HG02798 (cell line): Measurements from ENCODE around the gene KLHL42.
"Not testable (repeated sequence)": the region's sequence is repeated elsewhere in the genome, so short reads cannot be mapped to it uniquely, and the experiment has no call there.

ENCODE experiments used
- ATAC-seq: cut with Tn5 transposase; IDR thresholded peaks from one replicate; pipeline ENCODE4 v1.9.1; 2021; ENCODE audit warnings: mild to moderate bottlenecking; ENCODE audit not compliant: unreplicated experiment, poor library complexity

Gene KLHL42

GRCh38 chr12:27779920-27780611 lies at the start of gene KLHL42, which contains the start of gene MANSC4:
Gene KLHL42, plus strand, starts transcription at chr12:27780233. Its CDS starts 98 bp downstream, at chr12:27780331.
Gene MANSC4, minus strand, starts transcription at chr12:27780236. Its CDS starts 8,960 bp downstream, at chr12:27771276.
- peak; percentile 82 for ATAC-seq

- ATAC-seq, result peak; percentile 65
These were observed 47.8 kb upstream of the KLHL42 start for GRCh38 chr12:27732281-27732680.

GRCh38 chr12:27733052-27733656 lies 46.9 kb upstream of the KLHL42 start:
- ATAC-seq, result peak; percentile 66

- ATAC-seq, result no peak
These were observed 46.2 kb upstream of the KLHL42 start for GRCh38 chr12:27733791-27734190.

GRCh38 chr12:27734321-27734720 lies 45.7 kb upstream of the KLHL42 start:
- not testable (repeated sequence) for ATAC-seq

- ATAC-seq, result no peak
These were observed 36.4 kb upstream of the KLHL42 start for GRCh38 chr12:27743601-27744000.

GRCh38 chr12:27745734-27746133 lies 34.3 kb upstream of the KLHL42 start:
- ATAC-seq, result not testable (repeated sequence)

GRCh38 chr12:27747111-27747820 lies 32.8 kb upstream of the KLHL42 start:
- no peak for ATAC-seq

GRCh38 chr12:27751386-27752047 lies 28.5 kb upstream of the KLHL42 start:
- ATAC-seq, result no peak

- ATAC-seq, result no peak
These were observed 25.2 kb upstream of the KLHL42 start for GRCh38 chr12:27754795-27755194.

GRCh38 chr12:27756670-27757195 lies 23.3 kb upstream of the KLHL42 start:
- no peak for ATAC-seq

- ATAC-seq, result no peak
These were observed 17.3 kb upstream of the KLHL42 start for GRCh38 chr12:27762757-27763156.

- peak; percentile 61 for ATAC-seq
These were observed 13.4 kb upstream of the KLHL42 start for GRCh38 chr12:27766587-27766986.

GRCh38 chr12:27769142-27769673 lies 10.8 kb upstream of the KLHL42 start:
- no peak for ATAC-seq

- no peak for ATAC-seq
These were observed 8.3 kb upstream of the KLHL42 start for GRCh38 chr12:27771481-27772327.

- ATAC-seq, result no peak
These were observed 7.5 kb upstream of the KLHL42 start for GRCh38 chr12:27772328-27773049.

GRCh38 chr12:27777141-27777540 lies 2.9 kb upstream of the KLHL42 start:
- ATAC-seq, result no peak

GRCh38 chr12:27778206-27778605 lies 1.8 kb upstream of the KLHL42 start:
- ATAC-seq, result no peak
